Endothelial cell (in vitro differentiated cells): ENCODE data around the gene SLC1A1. TPM values are rescaled to one million over a fixed set of nuclear protein-coding genes. Genes with fewer than 3 reads are reported as not detected.

ENCODE experiments used
- DNase-seq: peaks from one replicate; pipeline ENCODE4 v3.0.0; 2021; ENCODE audit warnings: low spot score
- H3K27ac Mint-ChIP-seq: one replicate; pipeline ENCODE4 v1.8.0; 2021; ENCODE audit warnings: mixed read lengths, inconsistent platforms; ENCODE audit not compliant: unreplicated experiment
- H3K27me3 Mint-ChIP-seq: one replicate; pipeline ENCODE4 v1.8.0; 2021; ENCODE audit warnings: mild to moderate bottlenecking, moderate library complexity, mixed read lengths, inconsistent platforms; ENCODE audit not compliant: unreplicated experiment
- H3K36me3 Mint-ChIP-seq: one replicate; pipeline ENCODE4 v1.8.0; 2021; ENCODE audit warnings: mild to moderate bottlenecking, low read depth, mixed read lengths, inconsistent platforms; ENCODE audit not compliant: unreplicated experiment
- H3K4me1 Mint-ChIP-seq: one replicate; pipeline ENCODE4 v1.8.0; 2021; ENCODE audit warnings: mild to moderate bottlenecking, mixed read lengths, inconsistent platforms; ENCODE audit not compliant: unreplicated experiment
- H3K4me3 Mint-ChIP-seq: one replicate; pipeline ENCODE4 v1.8.0; 2021; ENCODE audit warnings: mild to moderate bottlenecking, mixed read lengths, inconsistent platforms; ENCODE audit not compliant: unreplicated experiment
- H3K9me3 Mint-ChIP-seq: one replicate; pipeline ENCODE4 v1.8.0; 2021; ENCODE audit warnings: mixed read lengths, inconsistent platforms; ENCODE audit not compliant: unreplicated experiment
- total RNA-seq: library from RNA; stranded (reverse); fragmentation: NEBNext Ultra II Directional; extraction: Animal tissue kit (Norgen Biotek cat#: 25700); gene quantifications from one replicate; pipeline ENCODE4 v1.2.1, GENCODE V29; 2021; ENCODE audit not compliant: unreplicated experiment
- TF ChIP-seq, protein P1 (sequence below): fragments of 200-600 bp; sonication (generic); IDR thresholded peaks from one replicate; pipeline ENCODE4 v1.5.0; 2021; ENCODE audit warnings: antibody characterized with exemption; ENCODE audit not compliant: unreplicated experiment

Gene SLC1A1
- total RNA-seq, 1 donor from 2014 or later: 2.2 TPM

DNA sequence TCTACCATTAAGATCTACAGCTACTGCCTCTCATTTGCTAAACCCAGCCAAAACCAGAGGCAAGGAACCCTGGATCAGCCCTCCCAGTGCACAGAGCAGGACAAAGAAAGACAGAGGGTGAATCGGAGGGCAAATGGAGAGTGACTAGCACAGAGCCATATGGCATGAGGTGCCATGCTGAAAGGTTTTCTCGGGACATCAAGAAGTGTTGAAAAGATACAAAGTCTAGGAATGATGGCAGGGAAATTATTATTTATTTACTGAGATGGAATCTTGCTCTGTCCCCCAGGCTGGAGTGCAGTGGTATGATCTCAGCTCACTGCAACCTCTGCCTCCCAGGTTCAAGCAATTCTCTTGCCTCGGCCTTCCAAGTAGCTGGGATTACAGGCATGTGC, 19.3 kb downstream of the SLC1A1 start:
- DNase-seq: no peak
- TF ChIP-seq, protein P1, sequence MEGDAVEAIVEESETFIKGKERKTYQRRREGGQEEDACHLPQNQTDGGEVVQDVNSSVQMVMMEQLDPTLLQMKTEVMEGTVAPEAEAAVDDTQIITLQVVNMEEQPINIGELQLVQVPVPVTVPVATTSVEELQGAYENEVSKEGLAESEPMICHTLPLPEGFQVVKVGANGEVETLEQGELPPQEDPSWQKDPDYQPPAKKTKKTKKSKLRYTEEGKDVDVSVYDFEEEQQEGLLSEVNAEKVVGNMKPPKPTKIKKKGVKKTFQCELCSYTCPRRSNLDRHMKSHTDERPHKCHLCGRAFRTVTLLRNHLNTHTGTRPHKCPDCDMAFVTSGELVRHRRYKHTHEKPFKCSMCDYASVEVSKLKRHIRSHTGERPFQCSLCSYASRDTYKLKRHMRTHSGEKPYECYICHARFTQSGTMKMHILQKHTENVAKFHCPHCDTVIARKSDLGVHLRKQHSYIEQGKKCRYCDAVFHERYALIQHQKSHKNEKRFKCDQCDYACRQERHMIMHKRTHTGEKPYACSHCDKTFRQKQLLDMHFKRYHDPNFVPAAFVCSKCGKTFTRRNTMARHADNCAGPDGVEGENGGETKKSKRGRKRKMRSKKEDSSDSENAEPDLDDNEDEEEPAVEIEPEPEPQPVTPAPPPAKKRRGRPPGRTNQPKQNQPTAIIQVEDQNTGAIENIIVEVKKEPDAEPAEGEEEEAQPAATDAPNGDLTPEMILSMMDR: no peak
- Mint-ChIP-seq H3K36me3 (no peaks in the 10 kb centered on the region), H3K4me3 (no peak overlapping the region), H3K4me1 (no peaks in the 10 kb centered on the region), H3K27me3 (no peaks in the 10 kb centered on the region), H3K9me3 (no peaks in the 10 kb centered on the region), H3K27ac (no peak overlapping the region)

DNA sequence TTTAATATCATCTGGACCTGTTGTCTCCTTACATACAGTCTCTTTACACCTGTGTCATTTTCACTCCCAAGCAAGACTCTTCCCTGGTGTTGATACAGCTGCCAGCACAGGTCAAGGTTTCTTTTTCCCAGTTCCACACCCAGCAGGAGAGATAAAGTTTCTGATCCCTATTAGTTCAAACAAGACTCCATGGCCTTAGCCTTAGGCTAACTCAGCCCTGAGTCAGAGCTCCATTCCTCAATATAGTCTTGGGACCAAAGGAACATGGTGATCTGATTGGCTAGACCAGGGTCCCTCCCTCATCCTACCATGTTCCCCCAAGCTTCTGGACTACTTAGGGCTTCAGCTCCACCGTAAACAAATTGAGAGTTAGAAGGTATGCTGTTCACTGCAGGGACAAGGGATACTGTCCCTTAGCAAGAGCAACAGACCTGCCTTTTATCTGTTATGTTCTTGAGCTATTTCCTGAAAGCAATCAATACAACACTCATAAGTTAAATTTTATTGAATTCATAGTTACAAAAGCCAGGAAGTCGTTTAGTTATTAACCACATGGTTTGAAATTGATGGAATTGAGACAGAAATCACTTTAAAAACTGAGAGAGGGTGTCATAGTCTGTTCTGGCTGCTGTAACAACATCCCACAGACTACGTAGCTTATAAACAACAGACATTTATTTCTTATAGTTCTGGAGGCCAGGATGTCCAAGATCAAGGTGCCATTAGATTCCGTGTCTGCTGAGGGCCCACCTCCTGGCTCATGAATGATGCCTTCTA, 20.5 kb downstream of the SLC1A1 start:
- no peak for DNase-seq
- Mint-ChIP-seq H3K4me1 (peaks cover 1% of the 10 kb centered on the region), H3K27ac (no peak overlapping the region), H3K27me3 (no peaks in the 10 kb centered on the region), H3K9me3 (no peaks in the 10 kb centered on the region), H3K4me3 (no peak overlapping the region), H3K36me3 (no peaks in the 10 kb centered on the region)
- TF ChIP-seq, protein P1: no peak

DNA sequence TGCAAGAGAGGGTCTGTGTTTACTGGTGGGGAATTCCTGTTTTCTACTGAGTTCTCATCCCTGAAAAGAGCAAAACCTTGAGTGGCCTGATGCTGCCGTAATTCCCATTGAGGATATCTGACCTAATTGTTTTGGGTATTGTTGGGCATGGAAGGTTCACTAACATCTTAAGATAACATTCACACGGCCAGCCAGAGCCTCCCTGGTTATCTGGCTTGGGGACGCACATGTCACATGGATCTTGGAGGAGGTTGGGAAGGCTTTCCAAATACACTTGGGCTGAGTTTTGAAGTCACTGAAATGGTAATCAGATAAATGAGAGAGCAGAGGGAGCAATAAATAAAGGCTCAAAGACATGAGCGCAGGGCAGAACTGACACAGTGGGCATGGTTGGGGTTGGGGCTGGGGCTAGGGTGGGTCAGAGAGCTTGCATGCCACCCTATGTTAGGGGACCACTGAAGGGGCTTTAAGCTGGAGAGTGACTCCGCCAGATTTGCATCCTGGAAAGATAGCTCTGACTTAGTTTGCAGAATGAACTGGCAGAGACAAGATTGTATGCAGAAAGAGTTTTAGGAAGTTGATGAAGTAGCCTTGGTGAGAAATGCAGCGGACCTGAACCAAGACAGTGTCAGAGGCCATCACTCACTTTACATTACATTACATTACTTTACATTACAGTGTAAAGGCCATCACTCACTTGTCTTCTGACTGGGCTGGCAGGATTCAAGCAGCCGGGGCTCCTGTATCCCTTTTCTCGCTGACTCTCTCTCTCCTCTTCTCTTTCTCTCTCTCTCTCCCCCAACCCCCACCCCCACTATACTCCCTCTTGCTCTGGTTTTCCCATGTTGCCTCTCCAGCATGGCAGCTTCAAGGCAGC, 24.2 kb downstream of the SLC1A1 start:
- peaks cover 5% of the 10 kb centered on the region for H3K4me1 Mint-ChIP-seq
- no peak overlapping the region for H3K4me3 Mint-ChIP-seq
- peaks cover 3% of the 10 kb centered on the region for H3K36me3 Mint-ChIP-seq
- no peaks in the 10 kb centered on the region for H3K9me3 Mint-ChIP-seq
- TF ChIP-seq, protein P1: no peak
- DNase-seq: no peak
- peaks cover 2% of the 10 kb centered on the region for H3K27me3 Mint-ChIP-seq
- H3K27ac Mint-ChIP-seq: no peak overlapping the region

DNA sequence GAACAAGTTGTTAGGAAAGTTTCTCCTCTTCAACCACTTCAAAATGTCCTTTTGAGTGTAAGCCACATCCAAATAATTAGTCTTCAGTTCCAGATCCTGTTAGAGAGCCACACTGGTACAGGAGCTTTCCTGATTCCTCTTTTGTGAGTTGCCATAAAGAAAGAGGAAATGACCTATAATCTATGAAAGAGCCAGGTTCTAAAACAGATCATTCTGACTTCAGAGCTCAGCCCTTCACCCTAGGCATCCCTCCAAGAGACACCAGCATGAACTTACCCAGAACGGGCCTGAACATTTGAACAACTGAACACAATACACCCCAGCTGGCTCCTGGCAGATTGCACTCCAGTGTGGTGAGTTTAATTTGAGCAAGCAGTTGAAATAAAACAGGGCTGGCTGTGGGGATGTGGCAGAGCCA, 25.7 kb downstream of the SLC1A1 start:
- Mint-ChIP-seq H3K36me3 (peaks cover 3% of the 10 kb centered on the region), H3K4me3 (no peak overlapping the region), H3K4me1 (peaks cover 5% of the 10 kb centered on the region), H3K27me3 (peaks cover 2% of the 10 kb centered on the region), H3K9me3 (no peaks in the 10 kb centered on the region), H3K27ac (no peak overlapping the region)
- TF ChIP-seq, protein P1: no peak
- no peak for DNase-seq
